G401 (cell line): ENCODE measurements around the gene RHOJ. TPM values are rescaled to one million over a fixed set of nuclear protein-coding genes. Genes with fewer than 3 reads are reported as not detected.
"Not testable (repeated sequence)": the region's sequence is repeated elsewhere in the genome, so short reads cannot be mapped to it uniquely, and the experiment has no call there.

Experiments used
- DNase-seq: peaks from one replicate; pipeline ENCODE4 v3.0.0-alpha.2; 2015; ENCODE audit warnings: low spot score
- in situ Hi-C: cut with HindIII; loops from 2 replicates; pipeline ENCODE4 v1.10.0; 2016; ENCODE audit warnings: low sequenced_read_pairs, mixed read lengths
- total RNA-seq: library from RNA; depleted of rRNA; stranded (reverse); fragments of >200 nt; shearing (Covaris generic); gene quantifications from 2 replicates; pipeline ENCODE4 v1.2.3, GENCODE V29; 2014

The RHOJ gene
- total RNA-seq, 1 experiment from 2014 or later: not detected

DNA sequence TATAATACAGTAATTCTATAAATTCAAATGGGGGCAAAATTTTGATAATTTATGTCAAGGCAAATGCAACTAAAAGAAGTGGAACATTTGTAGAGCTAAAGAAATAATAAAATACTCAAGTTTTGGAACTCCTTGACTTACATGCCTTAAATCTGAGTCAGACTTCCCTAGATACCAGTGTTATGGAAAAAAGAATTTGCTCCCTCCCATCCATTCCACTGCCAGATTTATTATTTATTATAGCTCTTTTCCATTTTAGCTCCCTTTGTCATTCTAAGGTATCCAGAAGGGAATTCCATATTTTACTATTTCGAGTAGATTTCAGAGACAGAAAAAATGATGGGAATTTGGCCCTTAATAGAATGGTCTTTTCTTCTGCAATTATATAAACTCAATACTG is 44.0 kb downstream of the RHOJ start:
- in situ Hi-C loops: no loop called here
- DNase-seq: no peak

DNA sequence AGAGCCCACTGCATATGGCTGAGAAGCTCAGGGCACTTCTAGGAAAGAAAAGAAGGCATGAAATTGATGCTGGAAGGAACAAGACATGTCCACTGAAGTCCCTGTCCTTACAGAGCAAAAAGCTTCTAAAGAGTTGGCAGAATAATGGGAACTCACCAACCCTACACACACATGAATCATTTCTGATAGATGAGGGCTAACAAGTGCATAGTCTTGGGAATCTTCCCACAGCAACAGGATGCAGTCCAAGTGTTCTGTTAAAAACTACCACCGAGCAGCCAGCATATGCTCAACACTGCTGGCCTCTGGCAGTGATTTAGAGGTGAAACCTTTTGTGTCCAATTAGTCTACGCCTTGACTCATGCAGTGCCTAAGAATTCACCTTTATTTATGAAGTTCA is 44.8 kb downstream of the RHOJ start:
- in situ Hi-C loops: no loop called here
- DNase-seq: peak; percentile 94

- in situ Hi-C loops: no loop called here
- DNase-seq: no peak
These were observed 53.1 kb downstream of the RHOJ start for GRCh38 chr14:63257299-63257698.

DNA sequence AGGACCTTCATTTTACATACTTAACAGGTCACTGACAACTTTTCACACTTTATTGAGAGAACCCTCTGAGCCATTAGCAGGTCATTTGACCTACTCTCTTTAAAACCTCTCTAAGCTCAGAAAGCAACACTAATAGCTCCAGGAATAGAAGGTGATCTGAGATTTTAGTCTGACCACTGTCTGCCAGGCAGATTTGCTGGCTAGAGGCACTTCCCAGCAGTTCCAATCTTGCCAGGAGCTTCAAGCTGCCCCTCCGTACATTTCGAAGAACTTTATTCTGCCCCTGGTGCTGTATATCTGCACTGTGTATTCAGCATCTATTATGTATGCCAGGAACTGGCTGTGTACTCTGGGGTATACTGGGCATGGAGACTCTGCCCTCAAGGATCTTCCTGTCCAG is 58.2 kb downstream of the RHOJ start:
- in situ Hi-C loops: no loop called here
- DNase-seq: no peak

- no peak for DNase-seq
These were observed 61.9 kb downstream of the RHOJ start for GRCh38 chr14:63266106-63266505.

DNA sequence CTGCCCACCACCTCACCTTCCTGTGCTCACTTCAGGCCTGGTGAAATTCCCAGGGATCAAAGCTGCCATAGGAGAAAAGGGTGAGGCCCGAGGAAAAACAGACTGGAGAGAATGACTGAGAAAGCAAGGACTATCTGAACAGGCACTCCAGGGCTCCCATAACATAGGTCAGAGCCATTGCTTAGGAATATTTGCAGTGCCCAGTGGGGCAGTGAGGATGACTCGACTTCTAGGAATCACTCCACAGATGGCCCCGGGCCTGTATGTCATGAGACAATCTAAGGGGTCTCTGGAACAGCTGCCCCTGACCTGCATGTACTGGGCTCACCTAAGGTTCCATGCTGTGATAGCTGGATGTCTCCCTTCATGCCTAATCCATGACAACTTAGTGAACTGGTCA is 62.9 kb downstream of the RHOJ start:
- in situ Hi-C loops: no loop called here
- no peak for DNase-seq

More at GRCh38 chr14:63266106-63266505, 61.9 kb downstream of the RHOJ start:
- in situ Hi-C loops: no loop called here

- DNase-seq: peak; percentile 97
- in situ Hi-C loops: no loop called here
These were observed 64.5 kb downstream of the RHOJ start for GRCh38 chr14:63268771-63269170.

- in situ Hi-C loops: no loop called here
- DNase-seq: peak; percentile 82
These were observed 65.5 kb downstream of the RHOJ start for GRCh38 chr14:63269561-63270225.

DNA sequence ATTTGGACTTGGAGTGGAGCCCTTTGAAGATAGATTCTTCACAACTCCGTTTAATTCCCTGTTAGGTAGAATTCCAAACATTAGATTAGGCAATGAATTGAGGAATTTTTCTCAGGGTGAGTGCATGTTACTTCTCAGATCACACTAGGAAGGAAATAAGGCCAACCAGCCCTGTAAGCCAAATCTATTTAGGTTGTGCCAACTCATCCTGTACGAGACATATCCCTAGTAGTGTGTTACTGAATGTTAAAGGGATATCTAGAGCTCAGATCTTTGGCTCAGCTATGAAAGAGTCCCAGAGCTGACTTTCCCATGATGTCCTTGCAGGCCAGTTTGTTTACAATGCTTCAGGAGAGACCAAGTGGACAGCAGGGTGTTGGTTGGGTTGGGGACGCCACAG is 68.9 kb downstream of the RHOJ start:
- DNase-seq: no peak
- in situ Hi-C loops: no loop called here

DNA sequence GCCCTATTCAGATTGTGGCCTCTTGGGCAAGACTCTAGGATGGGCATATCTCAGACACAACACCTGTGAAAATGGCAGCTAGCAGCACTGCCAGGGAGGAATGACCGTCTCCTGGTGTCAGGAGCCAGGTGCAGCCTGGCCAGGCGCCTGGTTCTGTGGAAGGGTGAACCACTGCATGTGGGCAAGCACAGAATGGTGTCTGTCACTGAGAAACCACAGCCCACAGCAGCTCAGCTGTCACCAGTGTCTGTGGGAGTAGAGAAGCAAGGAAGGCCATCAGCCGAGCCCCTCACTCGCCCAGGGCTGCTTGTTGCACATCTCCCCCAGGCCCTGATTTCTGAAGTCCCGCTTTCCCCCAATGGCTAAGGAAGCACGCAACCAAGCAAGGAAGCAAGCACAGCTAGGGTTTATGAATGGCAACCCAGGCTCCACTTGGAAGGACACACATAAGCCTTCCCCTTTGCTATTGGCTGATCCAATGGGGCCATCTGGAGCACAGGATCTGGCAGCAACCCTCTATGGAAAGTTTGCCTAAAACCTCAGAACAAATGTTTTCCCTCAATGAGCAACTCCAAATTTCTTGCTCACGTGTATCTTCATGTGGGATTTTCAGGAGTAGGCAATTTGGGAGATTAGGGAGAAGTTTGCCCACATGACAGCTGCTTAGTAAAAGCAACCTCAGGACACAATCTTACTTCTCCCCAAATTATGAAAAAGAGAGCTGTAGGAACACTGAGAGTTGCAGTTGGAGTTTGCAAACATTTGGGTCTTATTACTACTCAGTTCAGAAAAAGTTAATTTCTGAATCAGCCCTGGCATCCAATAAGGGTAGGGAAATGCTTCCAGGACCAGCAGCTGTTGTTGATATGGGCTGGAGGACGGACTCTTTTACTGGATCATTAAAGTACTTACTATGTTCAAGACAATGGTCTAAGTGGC is 69.7 kb downstream of the RHOJ start:
- in situ Hi-C loops: no loop called here
- peak; percentile 78 for DNase-seq

DNA sequence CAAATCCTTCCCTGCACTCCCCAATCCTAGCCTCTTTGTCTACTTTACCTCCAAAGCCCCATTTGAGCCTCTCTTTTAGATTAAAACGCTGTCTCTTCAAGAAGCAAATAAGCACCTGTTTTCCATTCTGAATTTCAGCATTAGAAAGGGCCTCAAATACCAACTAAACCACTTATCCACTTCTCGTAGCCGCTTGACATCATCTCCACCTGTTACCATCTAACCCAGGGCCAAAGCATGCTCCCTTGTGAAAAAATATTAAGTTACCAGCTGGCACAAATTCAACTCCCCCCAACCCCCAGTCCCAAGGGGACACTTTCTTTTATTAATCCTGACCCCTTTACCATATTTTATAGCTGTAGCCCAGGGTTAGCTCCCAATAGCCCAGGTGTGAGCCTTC is 71.4 kb downstream of the RHOJ start:
- in situ Hi-C loops: no loop called here
- DNase-seq: no peak

- no peak for DNase-seq
- in situ Hi-C loops: no loop called here
These were observed 71.8 kb downstream of the RHOJ start for GRCh38 chr14:63276016-63276415.

- in situ Hi-C loops: no loop called here
- peak; percentile 70 for DNase-seq
These were observed 72.5 kb downstream of the RHOJ start for GRCh38 chr14:63276492-63277342.

DNA sequence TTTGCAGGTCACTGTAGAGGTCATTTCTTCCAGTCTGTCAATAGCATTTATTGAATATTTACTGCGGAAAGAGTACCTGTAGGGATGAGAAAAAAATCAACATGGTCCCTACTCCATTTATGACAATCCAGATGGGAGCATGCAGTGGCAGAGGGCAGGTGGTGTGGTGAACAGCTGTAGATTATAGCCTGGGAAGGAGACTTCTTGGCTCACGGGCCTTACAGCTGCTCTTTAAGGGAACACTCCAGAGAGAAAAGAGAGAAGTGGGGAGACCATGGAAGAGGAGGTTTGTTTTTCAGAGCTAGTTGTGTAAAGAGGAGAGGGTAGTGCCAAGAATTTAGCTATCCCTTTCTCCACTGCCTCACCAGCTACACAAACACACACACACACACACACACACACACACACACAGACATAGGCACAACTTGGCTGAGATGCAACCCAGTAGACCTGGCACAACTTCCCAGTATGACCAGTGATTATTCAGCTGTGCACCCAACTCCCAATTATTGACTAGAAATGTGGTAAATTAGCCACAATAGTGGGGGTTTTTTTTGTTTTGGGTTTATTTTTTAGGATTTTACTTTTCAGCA is 73.4 kb downstream of the RHOJ start:
- DNase-seq: no peak
- in situ Hi-C loops: no loop called here

DNA sequence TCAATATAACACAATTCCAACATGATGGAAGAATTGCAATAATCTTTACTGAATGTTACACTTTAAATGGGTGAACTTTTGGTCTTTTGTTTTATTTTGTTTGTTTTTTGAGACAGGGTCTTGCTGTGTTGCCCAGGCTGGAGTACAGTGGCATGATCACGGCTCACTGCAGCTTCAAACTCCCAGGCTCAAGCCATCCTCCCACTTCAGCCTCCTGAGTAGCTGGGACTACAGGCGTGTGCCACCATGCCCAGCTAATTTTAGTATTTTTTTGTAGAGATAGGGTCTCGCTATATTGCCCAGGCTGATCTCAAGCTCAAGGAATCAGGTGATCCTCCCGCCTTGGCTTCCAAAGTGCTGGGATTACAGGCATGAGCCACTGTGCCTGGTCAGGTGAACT is 75.7 kb downstream of the RHOJ start:
- DNase-seq, in situ Hi-C loops: not testable (repeated sequence)

- DNase-seq: no peak
- in situ Hi-C loops: no loop called here
These were observed 79.0 kb downstream of the RHOJ start for GRCh38 chr14:63282997-63283883.

DNA sequence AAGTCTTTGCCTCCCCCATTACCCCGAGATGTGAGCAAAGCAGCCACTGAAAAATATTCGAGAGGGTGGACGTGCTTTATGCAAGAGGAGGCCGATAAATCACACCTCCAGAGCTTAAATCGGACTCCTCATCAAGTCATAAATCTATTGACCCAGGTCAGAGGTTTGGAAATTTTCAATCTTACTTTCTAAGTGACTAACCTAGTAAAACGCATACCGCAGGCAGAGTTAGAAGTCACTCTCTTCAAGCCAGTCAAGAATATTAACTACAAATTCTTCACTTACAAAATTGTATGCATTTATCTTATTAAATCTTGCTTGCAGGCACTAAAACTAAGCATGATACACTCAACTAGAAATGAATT is 79.6 kb downstream of the RHOJ start:
- in situ Hi-C loops: no loop called here
- DNase-seq: no peak

DNA sequence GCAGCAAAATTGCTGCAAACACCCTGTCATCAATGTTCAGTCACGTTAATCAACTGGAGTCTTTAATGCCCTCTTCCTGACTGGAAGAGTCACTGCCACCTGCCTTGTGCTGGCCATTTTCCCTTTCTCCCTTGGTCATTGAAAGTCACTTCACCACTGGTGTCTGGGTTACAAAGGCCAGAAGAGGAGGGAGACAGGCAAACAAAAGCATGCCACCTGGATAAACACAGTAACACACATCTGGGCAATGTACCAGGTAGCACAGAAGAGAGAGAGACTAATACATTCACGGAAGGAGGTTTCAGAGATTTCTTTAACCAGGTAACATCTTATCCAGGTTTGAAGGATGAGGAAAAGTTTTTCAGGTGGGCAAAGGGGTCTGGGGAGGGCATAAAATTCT is 81.8 kb downstream of the RHOJ start:
- in situ Hi-C loops: no loop called here
- no peak for DNase-seq
